CD4-positive, alpha-beta T cell treated with Interleukin-2 at 100 ng/mL for 4 hours (primary cell): Measurements from ENCODE around the gene POLR3H.

Source experiments
- DNase-seq: peaks from one replicate; pipeline ENCODE4 v3.0.0-alpha.2; 2020; ENCODE audit warnings: low spot score

The POLR3H gene

GRCh38 chr22:41481131-41481830 is 63.0 kb downstream of the POLR3H start:
- DNase-seq: no peak

DNA sequence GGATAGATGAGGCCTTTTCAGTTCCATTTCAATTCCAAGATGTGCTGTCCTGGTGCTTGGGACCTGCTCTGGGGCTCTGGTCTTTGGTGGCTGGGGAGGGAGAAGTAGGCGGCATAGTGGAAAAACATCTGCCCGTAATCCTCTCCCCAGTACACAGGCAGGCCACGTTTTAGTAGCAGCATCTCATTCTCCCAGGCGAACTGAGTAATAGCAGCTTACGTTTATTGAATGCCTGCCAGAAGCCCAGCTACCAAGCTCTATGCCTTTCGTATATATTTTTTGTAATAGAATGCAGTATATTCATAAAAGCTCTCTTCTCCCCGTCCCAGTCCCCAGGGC is 63.9 kb downstream of the POLR3H start:
- DNase-seq: no peak

- no peak for DNase-seq
Measured at GRCh38 chr22:41479671-41480396, 64.4 kb downstream of the POLR3H start.

GRCh38 chr22:41478891-41479521 is 65.3 kb downstream of the POLR3H start:
- DNase-seq: no peak

DNA sequence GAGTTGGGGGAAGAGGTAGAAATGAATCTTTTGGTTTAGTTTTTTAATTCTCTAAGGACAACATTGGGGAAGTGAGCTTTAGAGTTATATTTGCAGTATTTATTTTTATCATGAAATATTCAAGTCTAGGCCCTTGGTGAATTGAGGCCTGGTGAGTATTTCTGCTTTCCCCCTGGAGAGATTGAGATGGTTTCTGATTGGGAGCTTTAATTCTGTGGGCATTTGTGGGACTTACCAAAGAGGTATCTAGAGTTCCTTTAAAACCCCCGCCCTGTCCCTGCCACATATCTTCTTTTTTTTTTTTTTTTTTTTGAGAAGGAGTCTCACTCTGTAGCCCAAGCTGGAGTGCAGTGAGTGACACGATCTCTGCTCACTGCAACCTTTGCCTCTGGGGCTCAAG is 65.8 kb downstream of the POLR3H start:
- no peak for DNase-seq
